Pancreas (tissue), 10 donors: ENCODE results near the gene PCDHGA6. TPM values are rescaled to one million over a fixed set of nuclear protein-coding genes. Genes with fewer than 3 reads are reported as not detected.

Source experiments
- ATAC-seq, 4 donors: fragments of 200-7000 bp; cut with Tn5 transposase; one replicate each; pipeline versions ENCODE4 v1.8.0 to v1.9.1; 2020; ENCODE audit warnings: mild to moderate bottlenecking in 4 of 4, moderate library complexity in 4 of 4
- DNase-seq, 6 donors: peaks; one replicate each; pipeline ENCODE4 v3.0.0-alpha.2; 2020
- FAIRE-seq: peaks from 2 replicates; lab custom pipeline; 2012; peaks lifted over from hg19 to GRCh38; lab: Jason Lieb, UNC
- H3K27ac ChIP-seq, 4 donors: fragments of 200-600 bp; sonication (generic); 1 replicate in 3 of 4; 2 replicates in 1 of 4; pipeline versions ENCODE4 v1.5.0 to v1.8.0; 2020
- H3K27me3 ChIP-seq, 4 donors: fragments of 200-600 bp; one replicate each; pipeline ENCODE4 v1.8.0; 2021
- H3K36me3 ChIP-seq, 3 donors: fragments of 200-600 bp; sonication (generic) in 1 of 3; one replicate each; pipeline versions ENCODE4 v1.5.0 to v1.8.0; 2020 to 2021
- H3K4me1 ChIP-seq, 3 donors: fragments of 200-600 bp; one replicate each; pipeline ENCODE4 v1.8.0; 2021
- H3K4me3 ChIP-seq, 4 donors: fragments of 200-600 bp; sonication (generic) in 2 of 4; one replicate each; pipeline versions ENCODE4 v1.5.0 to v1.8.0; 2020 to 2021
- H3K9me3 ChIP-seq, 4 donors: fragments of 200-600 bp; one replicate each; pipeline ENCODE4 v1.8.0; 2021
- CTCF ChIP-seq, 4 donors: fragments of 200-600 bp; sonication (generic) in 3 of 4; IDR thresholded peaks; one replicate each; pipeline versions ENCODE4 v1.5.0 to v1.8.0; 2021; ENCODE audit warnings: antibody characterized with exemption in 4 of 4
- WGBS, 2 donors: extraction: QIAGEN DNeasy Blood & Tissue Kit; methylation state at CpG; one replicate each; pipeline ENCODE4 v1.1.7; 2013; 5-methylcytosine and 5-hydroxymethylcytosine counted together
- intact Hi-C, 3 donors: fragments of 100-400 bp; cut with DNase I; formaldehyde crosslinking; loops; one replicate each; pipeline versions ENCODE4 v1.11.1 to v1.14.2; 2022
- polyA plus RNA-seq, 2 donors: library from polyadenylated mRNA; stranded (reverse); fragments of 200-250 nt; gene quantifications; one replicate each; pipeline ENCODE4 v1.2.3, GENCODE V29; 2013
- total RNA-seq, 6 donors: library from RNA; stranded (reverse); fragmentation: NEBNext Ultra II Directional in 4 of 6; extraction: Animal tissue kit (Norgen Biotek cat#: 25700) in 4 of 6; gene quantifications; one replicate each; pipeline versions ENCODE4 v1.2.1 to v1.2.4, GENCODE V29; 2021 to 2023
- donor health status: healthy with polysubstance abuse.
- donor health status: DM: no; HTN: no; CAD: no; lungs with moderate emphysema.
- donor health status: DM: no; HTN: no; CAD: no.
- donor health status: control.
- donor health status: control.
- donor health status: Bipolar disorder and iron deficiency.
- donor health status: DM: yes; HTN: yes; CAD: no.
- donor health status: DM: no; HTN: no; CAD: no.
- donor health status: DM: no; HTN: no; CAD: no.
- donor health status: DM: yes; HTN: yes; CAD: no.

The PCDHGA6 gene
- total and polyA plus RNA-seq, 8 donors, result 1.1 to 3.1 (median 1.8) TPM

DNA sequence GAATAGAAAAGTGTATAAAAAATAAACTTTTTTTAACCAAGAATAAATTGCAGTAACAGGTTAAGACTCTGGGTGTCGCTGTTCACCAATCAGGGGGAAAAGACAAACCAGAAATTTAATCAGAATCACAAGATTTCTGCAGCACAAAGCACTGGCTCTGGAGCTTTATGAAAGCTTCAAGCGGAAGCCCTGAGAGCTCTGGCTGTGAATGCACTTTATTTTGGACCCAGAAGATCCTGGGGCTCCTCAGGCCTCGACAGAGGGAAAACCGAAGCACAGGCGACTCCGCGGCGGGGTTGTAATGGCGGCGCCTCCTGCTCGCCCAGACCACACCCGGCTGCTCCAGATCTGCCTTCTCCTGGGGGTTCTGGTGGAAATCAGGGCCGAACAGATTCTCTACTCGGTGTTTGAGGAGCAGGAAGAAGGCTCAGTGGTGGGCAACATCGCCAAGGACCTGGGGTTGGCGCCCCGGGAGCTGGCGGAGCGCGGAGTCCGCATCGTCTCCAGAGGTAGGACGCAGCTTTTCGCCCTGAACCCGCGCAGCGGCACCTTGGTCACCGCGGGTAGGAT lies 18.7 kb upstream of the PCDHGA6 start, which contains the start of gene PCDHGA4:
Gene PCDHGA4, plus strand, starts transcription at position 122 of the 570 bp plus-strand sequence. Its CDS starts 87 bp downstream, at position 209.
- no peaks in the 10 kb centered on the region for H3K36me3 ChIP-seq
- DNase-seq (no peak), FAIRE-seq (no peak), ATAC-seq (peak in 2 of 4 donors; percentile 11 to 41)
- TF ChIP-seq CTCF (IDR thresholded peaks at IDR 0.05), result peak in 2 of 4 donors; percentile 2 to 15
- no peak within 1 kb of the TSS for H3K27ac ChIP-seq
- peak within 1 kb of the TSS in 2 of 4 donors; percentile 11 to 20 for H3K4me3 ChIP-seq
- WGBS, 2 donors, result 12 to 17% methylated on average over 29 of the region's 29 CpGs
- intact Hi-C loops, result no loop called here
- H3K9me3 ChIP-seq, result peaks cover 0 to 15% (median 4%) of the 10 kb centered on the region in 4 donors
- no peaks in the 10 kb centered on the region for H3K27me3 ChIP-seq
- no peaks in the 10 kb centered on the region for H3K4me1 ChIP-seq

DNA sequence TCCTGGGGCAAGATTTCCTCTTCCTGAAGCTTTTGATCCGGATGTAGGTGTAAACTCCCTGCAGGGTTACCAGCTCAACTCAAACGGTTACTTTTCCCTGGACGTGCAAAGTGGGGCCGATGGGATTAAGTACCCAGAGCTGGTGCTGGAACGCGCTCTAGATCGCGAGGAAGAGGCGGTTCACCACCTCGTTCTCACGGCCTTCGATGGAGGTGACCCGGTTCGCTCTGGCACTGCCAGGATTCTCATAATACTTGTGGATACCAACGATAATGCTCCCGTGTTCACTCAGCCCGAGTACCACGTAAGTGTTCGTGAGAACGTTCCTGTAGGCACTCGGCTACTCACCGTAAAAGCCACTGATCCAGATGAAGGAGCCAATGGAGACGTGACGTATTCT lies 18.1 kb upstream of the PCDHGA6 start:
- peak overlapping the region in 1 of 4 donors; percentile 20 for H3K4me3 ChIP-seq
- H3K27me3 ChIP-seq, result no peaks in the 10 kb centered on the region
- FAIRE-seq (no peak), ATAC-seq (no peak), DNase-seq (no peak)
- H3K27ac ChIP-seq, result no peak overlapping the region
- peaks cover 0 to 19% (median 4%) of the 10 kb centered on the region in 4 donors for H3K9me3 ChIP-seq
- no peaks in the 10 kb centered on the region for H3K4me1 ChIP-seq
- no peaks in the 10 kb centered on the region for H3K36me3 ChIP-seq
- WGBS, 2 donors, result 38 to 45% methylated on average over 24 of the region's 24 CpGs
- no peak for TF ChIP-seq CTCF (IDR thresholded peaks at IDR 0.05)
- intact Hi-C loops, result no loop called here

- no peak for FAIRE-seq
These were observed 17.6 kb upstream of the PCDHGA6 start for GRCh38 chr5:141356133-141356532.

GRCh38 chr5:141356950-141357349 lies 16.7 kb upstream of the PCDHGA6 start:
- Histone ChIP-seq H3K27me3 (peaks cover 0 to 5% (median 0%) of the 10 kb centered on the region in 4 donors), H3K4me3 (no peak overlapping the region), H3K36me3 (no peaks in the 10 kb centered on the region), H3K9me3 (peaks cover 0 to 13% (median 0%) of the 10 kb centered on the region in 4 donors), H3K4me1 (no peaks in the 10 kb centered on the region), H3K27ac (no peak overlapping the region)
- TF ChIP-seq CTCF (IDR thresholded peaks at IDR 0.05), result no peak
- DNase-seq (no peak), FAIRE-seq (no peak), ATAC-seq (no peak)
- intact Hi-C loops, result no loop called here
- 39 to 47% methylated on average over 19 of the region's 19 CpGs for WGBS, 2 donors

More at GRCh38 chr5:141356133-141356532, 17.6 kb upstream of the PCDHGA6 start:
- Histone ChIP-seq H3K4me1 (no peaks in the 10 kb centered on the region), H3K36me3 (no peaks in the 10 kb centered on the region), H3K4me3 (no peak overlapping the region), H3K27me3 (peaks cover 0 to 2% (median 0%) of the 10 kb centered on the region in 4 donors), H3K9me3 (peaks cover 0 to 14% (median 3%) of the 10 kb centered on the region in 4 donors), H3K27ac (no peak overlapping the region)
- WGBS, 2 donors, result 67 to 68% methylated on average over 5 of the region's 5 CpGs
- ATAC-seq (no peak), DNase-seq (no peak)
- no peak for TF ChIP-seq CTCF (IDR thresholded peaks at IDR 0.05)
- intact Hi-C loops, result no loop called here
